ENCODE data around the gene CACNA1C.

The CACNA1C gene

GRCh38 chr12:2017546-2018337 lies 35.0 kb upstream of the CACNA1C start:
- peaks cover 25% of the 10 kb centered on the region for H3K27me3 Mint-ChIP-seq
- no peak for ATAC-seq (replicated peaks; ENCODE audit: extremely low read depth, poor library complexity, severe bottlenecking)
- H3K4me3 Mint-ChIP-seq: no peak overlapping the region
- H3K9me3 Mint-ChIP-seq: no peaks in the 10 kb centered on the region
- H3K36me3 Mint-ChIP-seq (ENCODE audit: insufficient read depth): no peaks in the 10 kb centered on the region
- no peak for DNase-seq (ENCODE audit: low spot score in 2 of 2)
- no peak overlapping the region for H3K27ac Mint-ChIP-seq (ENCODE audit: low read depth)
- peaks cover 5% of the 10 kb centered on the region for H3K4me1 Mint-ChIP-seq

- H3K27ac Mint-ChIP-seq (ENCODE audit: low read depth): no peak overlapping the region
- peaks cover 5% of the 10 kb centered on the region for H3K4me1 Mint-ChIP-seq
- DNase-seq (ENCODE audit: low spot score in 2 of 2) (no peak), ATAC-seq (replicated peaks; ENCODE audit: extremely low read depth, poor library complexity, severe bottlenecking) (no peak)
- H3K27me3 Mint-ChIP-seq: peaks cover 25% of the 10 kb centered on the region
- H3K9me3 Mint-ChIP-seq: no peaks in the 10 kb centered on the region
- H3K36me3 Mint-ChIP-seq (ENCODE audit: insufficient read depth): no peaks in the 10 kb centered on the region
- H3K4me3 Mint-ChIP-seq: no peak overlapping the region
Measured at GRCh38 chr12:2018391-2018790, 34.4 kb upstream of the CACNA1C start.

DNA sequence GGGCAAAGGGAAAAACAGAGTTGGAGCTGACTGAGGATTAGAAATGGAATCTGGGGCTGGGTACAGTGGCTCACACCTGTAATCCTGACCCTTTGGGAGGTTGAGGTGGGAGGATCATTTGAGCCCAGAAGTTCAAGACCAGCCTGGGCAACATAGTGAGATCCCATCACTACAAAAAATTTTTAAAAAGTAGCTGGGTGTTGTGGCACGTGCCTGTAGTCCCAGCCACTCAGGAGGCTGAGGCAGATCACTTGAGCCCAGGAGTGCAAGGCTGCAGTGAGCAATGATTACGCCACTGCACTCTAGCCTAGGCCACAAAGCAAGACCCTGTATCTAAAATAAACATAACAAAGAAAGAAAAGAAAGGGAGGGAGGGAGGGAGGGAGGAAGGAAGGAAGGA lies 33.7 kb upstream of the CACNA1C start:
- no peaks in the 10 kb centered on the region for H3K9me3 Mint-ChIP-seq
- H3K4me3 Mint-ChIP-seq: no peak overlapping the region
- H3K36me3 Mint-ChIP-seq (ENCODE audit: insufficient read depth): no peaks in the 10 kb centered on the region
- no peak for ATAC-seq (replicated peaks; ENCODE audit: extremely low read depth, poor library complexity, severe bottlenecking)
- DNase-seq (ENCODE audit: low spot score in 2 of 2): no peak
- no peak overlapping the region for H3K27ac Mint-ChIP-seq (ENCODE audit: low read depth)
- peaks cover 5% of the 10 kb centered on the region for H3K4me1 Mint-ChIP-seq
- H3K27me3 Mint-ChIP-seq: peaks cover 25% of the 10 kb centered on the region

GRCh38 chr12:2020511-2020910 lies 32.3 kb upstream of the CACNA1C start:
- H3K27ac Mint-ChIP-seq (ENCODE audit: low read depth): no peak overlapping the region
- H3K27me3 Mint-ChIP-seq: peaks cover 25% of the 10 kb centered on the region
- DNase-seq (ENCODE audit: low spot score in 2 of 2) (no peak), ATAC-seq (replicated peaks; ENCODE audit: extremely low read depth, poor library complexity, severe bottlenecking) (no peak)
- H3K4me3 Mint-ChIP-seq: no peak overlapping the region
- H3K36me3 Mint-ChIP-seq (ENCODE audit: insufficient read depth): no peaks in the 10 kb centered on the region
- no peaks in the 10 kb centered on the region for H3K9me3 Mint-ChIP-seq
- H3K4me1 Mint-ChIP-seq: peaks cover 5% of the 10 kb centered on the region

GRCh38 chr12:2023365-2023764 lies 29.4 kb upstream of the CACNA1C start:
- Mint-ChIP-seq H3K9me3 (no peaks in the 10 kb centered on the region), H3K4me3 (no peak overlapping the region), H3K36me3 (ENCODE audit: insufficient read depth) (no peaks in the 10 kb centered on the region), H3K27me3 (peaks cover 10% of the 10 kb centered on the region), H3K4me1 (no peaks in the 10 kb centered on the region), H3K27ac (ENCODE audit: low read depth) (no peak overlapping the region)
- DNase-seq (ENCODE audit: low spot score in 2 of 2) (no peak), ATAC-seq (replicated peaks; ENCODE audit: extremely low read depth, poor library complexity, severe bottlenecking) (no peak)

- no peak for ATAC-seq (replicated peaks; ENCODE audit: extremely low read depth, poor library complexity, severe bottlenecking)
- Mint-ChIP-seq H3K27ac (ENCODE audit: low read depth) (no peak overlapping the region), H3K36me3 (ENCODE audit: insufficient read depth) (no peaks in the 10 kb centered on the region), H3K4me1 (no peaks in the 10 kb centered on the region), H3K27me3 (peaks cover 10% of the 10 kb centered on the region), H3K4me3 (no peak overlapping the region), H3K9me3 (no peaks in the 10 kb centered on the region)
- no peak for DNase-seq (ENCODE audit: low spot score in 2 of 2)
Measured at GRCh38 chr12:2027351-2027750, 25.4 kb upstream of the CACNA1C start.

- Mint-ChIP-seq H3K27me3 (peaks cover 21% of the 10 kb centered on the region), H3K36me3 (ENCODE audit: insufficient read depth) (peaks cover 3% of the 10 kb centered on the region), H3K27ac (ENCODE audit: low read depth) (no peak overlapping the region), H3K9me3 (no peaks in the 10 kb centered on the region), H3K4me1 (peaks cover 5% of the 10 kb centered on the region), H3K4me3 (no peak overlapping the region)
- ATAC-seq (replicated peaks; ENCODE audit: extremely low read depth, poor library complexity, severe bottlenecking) (no peak), DNase-seq (ENCODE audit: low spot score in 2 of 2) (no peak)
Measured at GRCh38 chr12:2029851-2030250, 22.9 kb upstream of the CACNA1C start.

- no peak overlapping the region for H3K27ac Mint-ChIP-seq (ENCODE audit: low read depth)
- ATAC-seq (replicated peaks; ENCODE audit: extremely low read depth, poor library complexity, severe bottlenecking): no peak
- DNase-seq (ENCODE audit: low spot score in 2 of 2): no peak
- peaks cover 42% of the 10 kb centered on the region for H3K27me3 Mint-ChIP-seq
- peaks cover 3% of the 10 kb centered on the region for H3K36me3 Mint-ChIP-seq (ENCODE audit: insufficient read depth)
- no peaks in the 10 kb centered on the region for H3K9me3 Mint-ChIP-seq
- no peak overlapping the region for H3K4me3 Mint-ChIP-seq
- peaks cover 15% of the 10 kb centered on the region for H3K4me1 Mint-ChIP-seq
Measured at GRCh38 chr12:2032506-2032905, 20.3 kb upstream of the CACNA1C start.

- Mint-ChIP-seq H3K4me3 (peak overlapping the region; percentile 51), H3K9me3 (no peaks in the 10 kb centered on the region), H3K27me3 (peaks cover 53% of the 10 kb centered on the region), H3K36me3 (ENCODE audit: insufficient read depth) (peaks cover 3% of the 10 kb centered on the region), H3K4me1 (peaks cover 15% of the 10 kb centered on the region), H3K27ac (ENCODE audit: low read depth) (no peak overlapping the region)
- peak; percentile 69 to 79 for DNase-seq (ENCODE audit: low spot score in 2 of 2)
- peak; percentile 95 for ATAC-seq (replicated peaks; ENCODE audit: extremely low read depth, poor library complexity, severe bottlenecking)
Measured at GRCh38 chr12:2034633-2035430, 18.0 kb upstream of the CACNA1C start.

DNA sequence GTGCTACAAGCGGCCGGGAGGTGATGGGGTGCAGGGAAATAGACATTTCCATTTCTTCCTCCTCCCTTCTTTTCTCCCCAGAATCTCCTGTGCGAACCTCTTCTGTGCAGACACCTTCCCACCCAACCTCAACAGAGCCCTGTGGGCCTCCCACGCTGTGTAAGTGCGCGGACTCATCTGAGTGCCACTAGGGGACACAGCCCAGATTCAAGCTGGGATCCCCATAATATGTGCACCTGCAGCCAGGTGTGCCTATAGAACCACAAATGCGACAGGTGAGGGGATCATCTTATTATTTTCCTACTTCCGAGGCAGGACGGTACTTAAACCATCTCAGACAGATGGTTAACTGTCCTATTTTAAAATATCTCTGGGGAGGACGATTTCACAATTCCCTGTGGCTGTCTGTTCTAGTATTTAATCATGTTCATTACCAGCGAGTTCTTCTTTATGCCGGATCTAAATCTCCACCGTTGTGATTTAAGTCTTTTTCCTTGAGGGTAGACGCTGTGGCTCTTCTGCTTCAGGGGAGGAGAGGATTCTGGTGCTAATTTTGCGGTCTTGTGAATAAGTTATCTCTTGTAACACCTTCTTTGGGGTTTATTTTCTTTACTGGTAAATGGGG lies 17.2 kb upstream of the CACNA1C start:
- DNase-seq (ENCODE audit: low spot score in 2 of 2) (no peak), ATAC-seq (replicated peaks; ENCODE audit: extremely low read depth, poor library complexity, severe bottlenecking) (peak; percentile 37)
- Mint-ChIP-seq H3K4me3 (peak overlapping the region; percentile 51), H3K27me3 (peaks cover 58% of the 10 kb centered on the region), H3K36me3 (ENCODE audit: insufficient read depth) (peaks cover 3% of the 10 kb centered on the region), H3K27ac (ENCODE audit: low read depth) (no peak overlapping the region), H3K9me3 (no peaks in the 10 kb centered on the region), H3K4me1 (peaks cover 15% of the 10 kb centered on the region)

DNA sequence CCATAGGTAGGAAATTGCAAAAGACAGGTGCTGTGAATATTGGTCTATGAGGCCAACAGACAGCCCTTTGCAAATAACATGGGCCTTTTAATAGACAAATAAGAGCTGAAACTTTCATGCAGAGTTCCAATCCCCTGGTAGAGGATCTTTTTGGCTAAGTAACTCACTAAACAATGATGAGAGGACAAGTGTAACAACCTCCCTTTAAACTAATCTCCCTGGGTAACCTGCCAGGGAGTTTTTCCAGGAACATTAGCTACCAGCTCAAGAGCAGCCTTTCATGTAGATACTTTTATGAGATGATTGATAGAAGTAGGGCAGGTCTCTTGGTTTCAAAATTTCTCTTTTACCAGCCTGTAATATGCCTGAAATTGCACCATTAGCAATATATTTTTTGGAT lies 13.8 kb upstream of the CACNA1C start:
- H3K36me3 Mint-ChIP-seq (ENCODE audit: insufficient read depth): peaks cover 3% of the 10 kb centered on the region
- peaks cover 52% of the 10 kb centered on the region for H3K27me3 Mint-ChIP-seq
- no peak overlapping the region for H3K27ac Mint-ChIP-seq (ENCODE audit: low read depth)
- H3K9me3 Mint-ChIP-seq: no peaks in the 10 kb centered on the region
- no peak overlapping the region for H3K4me3 Mint-ChIP-seq
- ATAC-seq (replicated peaks; ENCODE audit: extremely low read depth, poor library complexity, severe bottlenecking) (no peak), DNase-seq (ENCODE audit: low spot score in 2 of 2) (no peak)
- peaks cover 15% of the 10 kb centered on the region for H3K4me1 Mint-ChIP-seq

DNA sequence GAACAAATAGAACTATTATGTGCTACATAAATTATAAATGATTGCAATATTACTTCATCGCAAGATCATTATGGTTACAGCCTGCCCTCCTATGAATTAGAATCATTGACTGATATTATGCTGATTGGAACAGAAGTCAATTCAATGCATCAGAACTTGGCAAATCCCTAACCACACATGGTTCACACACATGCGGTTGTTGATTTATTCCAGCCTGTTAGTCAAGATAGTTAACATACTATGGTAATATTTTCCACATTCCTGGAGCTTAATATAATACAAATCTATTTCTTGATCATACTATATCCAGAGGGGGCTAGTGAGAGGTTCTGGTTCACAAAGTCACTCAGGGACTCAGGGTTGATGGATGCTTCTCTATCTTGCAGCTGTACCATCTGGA lies 9.7 kb upstream of the CACNA1C start:
- no peaks in the 10 kb centered on the region for H3K4me1 Mint-ChIP-seq
- no peak overlapping the region for H3K27ac Mint-ChIP-seq (ENCODE audit: low read depth)
- H3K27me3 Mint-ChIP-seq: peaks cover 51% of the 10 kb centered on the region
- DNase-seq (ENCODE audit: low spot score in 2 of 2) (no peak), ATAC-seq (replicated peaks; ENCODE audit: extremely low read depth, poor library complexity, severe bottlenecking) (no peak)
- no peak overlapping the region for H3K4me3 Mint-ChIP-seq
- H3K36me3 Mint-ChIP-seq (ENCODE audit: insufficient read depth): no peaks in the 10 kb centered on the region
- H3K9me3 Mint-ChIP-seq: no peaks in the 10 kb centered on the region
